Activated CD8-positive, alpha-beta memory T cell treated with anti-CD3 and anti-CD28 coated beads, Interleukin-2, amount 50 U/mL, for 48 hours (primary cell): Measurements from ENCODE around the gene SGSM2.

Source experiments
- DNase-seq: peaks from one replicate; pipeline ENCODE4 v3.0.0-alpha.2; 2020

SGSM2 gene

DNA sequence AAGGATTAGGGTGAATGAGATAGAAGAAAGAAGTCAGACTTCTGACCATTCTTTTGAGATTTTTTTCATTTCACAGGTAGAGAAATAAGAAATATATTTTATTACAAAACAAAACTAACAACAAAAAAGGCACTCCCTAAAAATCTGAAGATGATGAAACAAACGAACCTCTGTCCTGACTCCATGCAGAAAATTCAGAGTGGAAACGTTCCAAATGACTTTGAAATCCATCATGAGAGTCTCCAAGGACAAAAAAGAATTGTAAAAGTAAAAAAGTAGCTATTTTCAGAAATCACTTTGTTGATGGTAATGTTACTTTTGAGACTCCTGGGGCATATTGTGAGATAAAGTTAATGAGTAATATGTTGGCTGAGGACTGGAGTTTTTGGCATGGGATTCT, 89.9 kb downstream of the SGSM2 start:
- no peak for DNase-seq

DNA sequence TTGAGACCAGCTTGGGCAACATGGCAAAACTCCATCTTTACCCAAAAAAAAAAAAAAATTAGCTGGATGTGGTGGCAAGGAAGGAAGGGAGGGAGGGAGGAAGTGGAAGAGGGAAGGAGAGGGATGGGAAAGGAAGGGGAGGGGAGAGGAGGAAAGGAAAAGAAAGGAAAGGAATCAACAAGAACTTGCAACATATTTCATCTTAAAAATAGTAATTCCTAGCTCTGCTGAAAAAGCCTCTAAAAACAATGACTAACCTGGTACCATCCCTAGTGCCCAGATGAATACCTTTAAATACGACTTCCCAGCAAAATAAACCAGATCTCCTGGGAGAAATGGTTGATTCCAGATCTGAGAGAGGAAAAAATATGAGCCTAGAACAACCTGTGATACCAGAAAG, 90.6 kb downstream of the SGSM2 start:
- DNase-seq, result no peak
